NCI-H446 treated with DMSO at 0.1 percent for 48 hours (cell line): Measurements from ENCODE around the gene PAQR4.

Source experiments
- DNase-seq: peaks from one replicate; lab custom pipeline; 2025; lab: John Stamatoyannopoulos, UW

Gene PAQR4

GRCh38 chr16:2964475-2965336, 4.4 kb upstream of the PAQR4 start:
- peak; percentile 47 for DNase-seq

- no peak for DNase-seq
Observed at GRCh38 chr16:2966043-2966807, 2.9 kb upstream of the PAQR4 start.

GRCh38 chr16:2966808-2967191, 2.3 kb upstream of the PAQR4 start:
- DNase-seq, result no peak

- no peak for DNase-seq
Observed at GRCh38 chr16:2967211-2967631, 1.9 kb upstream of the PAQR4 start.

- no peak for DNase-seq
Observed at GRCh38 chr16:2967721-2968161, 1.4 kb upstream of the PAQR4 start.

- DNase-seq, result no peak
Observed at GRCh38 chr16:2968368-2968737, 795 bp upstream of the PAQR4 start.

GRCh38 chr16:2969545-2970521, 685 bp downstream of the PAQR4 start:
- peak; percentile 11 for DNase-seq

- no peak for DNase-seq
Observed at GRCh38 chr16:2970563-2970962, 1.4 kb downstream of the PAQR4 start.

- DNase-seq, result no peak
Observed at GRCh38 chr16:2971134-2971984, 2.2 kb downstream of the PAQR4 start.

GRCh38 chr16:2971985-2972784, 3.0 kb downstream of the PAQR4 start:
- DNase-seq, result no peak

- peak; percentile 22 for DNase-seq
Observed at GRCh38 chr16:2973093-2973492, 3.9 kb downstream of the PAQR4 start.

GRCh38 chr16:2973605-2974318, 4.6 kb downstream of the PAQR4 start:
- no peak for DNase-seq

GRCh38 chr16:2974319-2975056, 5.3 kb downstream of the PAQR4 start:
- DNase-seq, result no peak

GRCh38 chr16:2975161-2975795, 6.1 kb downstream of the PAQR4 start:
- DNase-seq, result no peak

GRCh38 chr16:2976201-2976600, 7.1 kb downstream of the PAQR4 start:
- DNase-seq, result no peak

GRCh38 chr16:2976673-2977072, 7.5 kb downstream of the PAQR4 start:
- no peak for DNase-seq

- peak; percentile 32 for DNase-seq
Observed at GRCh38 chr16:2977440-2977839, 8.3 kb downstream of the PAQR4 start.

- DNase-seq, result no peak
Observed at GRCh38 chr16:2979669-2980226, 10.6 kb downstream of the PAQR4 start.
